ENCODE data around the gene DST. TPM values are rescaled to one million over a fixed set of nuclear protein-coding genes. Genes with fewer than 3 reads are reported as not detected.
A peak's percentile ranks its signal among the peaks of the same experiment; 100 is the strongest.

The DST gene
- total and polyA plus RNA-seq, 2 of the 4 experiments (the other 2 are of a cell fraction) = 97.7 to 452 TPM

GRCh38 chr6:56660381-56660730 lies 17.7 kb upstream of the DST start:
- no peak overlapping the region for H3K56ac ChIP-seq (ENCODE audit: extremely low read depth, insufficient read depth, low read length)
- H3K9me3 ChIP-seq (ENCODE audit: control insufficient read depth, insufficient read depth, low read length) = no peaks in the 10 kb centered on the region
- no peak overlapping the region for H2AK9ac ChIP-seq (replicated peaks; ENCODE audit: low read depth, low read length, poor library complexity)
- no peak overlapping the region for H3K4ac ChIP-seq (ENCODE audit: low read depth, low read length)
- no peak overlapping the region for H4K8ac ChIP-seq (ENCODE audit: low read depth in 2 of 2, low read length in 2 of 2)
- peaks cover 11% of the 10 kb centered on the region for H3K9me1 ChIP-seq (ENCODE audit: insufficient read depth, low read length)
- H3K4me2 ChIP-seq (ENCODE audit: low read depth, low read length) = no peak overlapping the region
- no peak overlapping the region for H3K9ac ChIP-seq (ENCODE audit: low read depth, low read length)
- peaks cover 4% of the 10 kb centered on the region for H3K36me3 ChIP-seq (ENCODE audit: control insufficient read depth, insufficient read depth, low read length)
- H3K14ac ChIP-seq (replicated peaks; ENCODE audit: low read depth, low read length) = no peak overlapping the region
- peak overlapping the region; percentile 74; the same call in 1 of the 2 replicates for H4K5ac ChIP-seq (ENCODE audit: low read depth, low read length)
- no peaks in the 10 kb centered on the region for H3K27me3 ChIP-seq (ENCODE audit: control insufficient read depth, insufficient read depth, low read length)
- H3K4me1 ChIP-seq (ENCODE audit: control insufficient read depth, insufficient read depth, low read length) = peaks cover 10% of the 10 kb centered on the region
- dilution Hi-C loops (cut with HindIII; ENCODE audit: low sequenced_read_pairs, unreplicated experiment) (no loop called here), in situ Hi-C loops (cut with MboI; ENCODE audit: low sequenced_read_pairs) (no loop called here), intact Hi-C loops (cut with micrococcal nuclease) (no loop called here)
- no peak for ATAC-seq (ENCODE audit: low read depth)
- no peak overlapping the region for H2AFZ ChIP-seq (replicated peaks; ENCODE audit: low read length, poor library complexity)
- TF ChIP-seq RCOR1 (IDR thresholded peaks at IDR 0.05; ENCODE audit: insufficient replicate concordance, low read length) (no peak), CHD1 (IDR thresholded peaks at IDR 0.05; ENCODE audit: low read depth, low read length) (no peak), MAFK (IDR thresholded peaks at IDR 0.05; ENCODE audit: low read depth, low read length) (no peak), CTCF (conservative IDR thresholded peaks at IDR 0.05; ENCODE audit: low read depth, low read length) (no peak), BHLHE40 (IDR thresholded peaks at IDR 0.05; ENCODE audit: low read depth, low read length) (no peak)
- H4K20me1 ChIP-seq (ENCODE audit: insufficient read depth, low read length) = peaks cover 14% of the 10 kb centered on the region
- peaks cover 53 to 74% of the 10 kb centered on the region in 2 experiments for H3K79me1 ChIP-seq (ENCODE audit: low read depth in 1 of 2, low read length in 2 of 2)
- H2AK5ac ChIP-seq (ENCODE audit: low read depth, low read length) = no peak overlapping the region
- H3K18ac ChIP-seq (ENCODE audit: low read depth, low read length) = no peak overlapping the region; the same call in 1 of the 2 replicates
- H2BK20ac ChIP-seq (ENCODE audit: low read depth, low read length) = no peak overlapping the region
- H2BK120ac ChIP-seq (ENCODE audit: low read depth, low read length) = no peak overlapping the region
- ChIA-PET POLR2A (ENCODE audit: unreplicated experiment) (no interaction called here), CTCF (interaction anchor here (1.1 kb wide), 1 partner anchor 27 kb away, joined by 6 read pairs; no protein-coding TSS in a partner anchor)
- peak overlapping the region; percentile 9 for H2BK5ac ChIP-seq (ENCODE audit: low read depth, low read length, poor library complexity, severe bottlenecking)
- no peak overlapping the region for H4K91ac ChIP-seq (ENCODE audit: insufficient read depth, low read depth, low read length)
- BruUV-seq (replicated peaks) = no TSS peak
- no peak overlapping the region for H3K4me3 ChIP-seq (ENCODE audit: insufficient read depth, low read depth, low read length)
- H2BK15ac ChIP-seq (ENCODE audit: low read depth, low read length) = no peak overlapping the region
- H3K23ac ChIP-seq (ENCODE audit: low read depth, low read length) = peak overlapping the region; percentile 6; the same call in 1 of the 2 replicates
- peak; percentile 42 for DNase-seq
- WGBS, 2 experiments (ENCODE audit: extremely low coverage in 2 of 2, insufficient read length in 1 of 2) = no CpG with 5 or more reads among the region's 3 CpGs
- H3K27ac ChIP-seq (ENCODE audit: insufficient read depth, low read length) = no peak overlapping the region
